Hippocampal formation (tissue), 2 donors: ENCODE results near the gene DHX29.

ENCODE experiments used
- DNase-seq, 2 donors: peaks; one replicate each; lab custom pipeline; 2025; lab: John Stamatoyannopoulos, UW

Gene DHX29

DNA sequence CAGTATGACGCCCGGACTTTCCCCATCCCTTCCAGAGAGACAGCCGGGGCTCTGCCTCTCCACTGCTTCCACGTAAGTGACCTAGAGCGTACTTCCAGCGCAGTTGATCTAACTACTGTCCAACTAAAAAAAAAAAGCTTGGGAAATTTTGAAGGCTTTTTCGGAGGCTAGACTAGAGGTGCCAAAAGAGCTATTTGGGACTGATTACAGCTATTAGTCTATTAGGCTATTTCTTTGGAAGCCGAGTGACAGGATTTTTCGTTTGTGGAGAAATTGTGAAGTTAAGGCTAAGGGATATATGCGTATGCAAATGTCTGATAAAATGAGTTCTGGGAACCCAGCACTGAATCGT, 75.6 kb downstream of the DHX29 start:
- DNase-seq, result no peak

DNA sequence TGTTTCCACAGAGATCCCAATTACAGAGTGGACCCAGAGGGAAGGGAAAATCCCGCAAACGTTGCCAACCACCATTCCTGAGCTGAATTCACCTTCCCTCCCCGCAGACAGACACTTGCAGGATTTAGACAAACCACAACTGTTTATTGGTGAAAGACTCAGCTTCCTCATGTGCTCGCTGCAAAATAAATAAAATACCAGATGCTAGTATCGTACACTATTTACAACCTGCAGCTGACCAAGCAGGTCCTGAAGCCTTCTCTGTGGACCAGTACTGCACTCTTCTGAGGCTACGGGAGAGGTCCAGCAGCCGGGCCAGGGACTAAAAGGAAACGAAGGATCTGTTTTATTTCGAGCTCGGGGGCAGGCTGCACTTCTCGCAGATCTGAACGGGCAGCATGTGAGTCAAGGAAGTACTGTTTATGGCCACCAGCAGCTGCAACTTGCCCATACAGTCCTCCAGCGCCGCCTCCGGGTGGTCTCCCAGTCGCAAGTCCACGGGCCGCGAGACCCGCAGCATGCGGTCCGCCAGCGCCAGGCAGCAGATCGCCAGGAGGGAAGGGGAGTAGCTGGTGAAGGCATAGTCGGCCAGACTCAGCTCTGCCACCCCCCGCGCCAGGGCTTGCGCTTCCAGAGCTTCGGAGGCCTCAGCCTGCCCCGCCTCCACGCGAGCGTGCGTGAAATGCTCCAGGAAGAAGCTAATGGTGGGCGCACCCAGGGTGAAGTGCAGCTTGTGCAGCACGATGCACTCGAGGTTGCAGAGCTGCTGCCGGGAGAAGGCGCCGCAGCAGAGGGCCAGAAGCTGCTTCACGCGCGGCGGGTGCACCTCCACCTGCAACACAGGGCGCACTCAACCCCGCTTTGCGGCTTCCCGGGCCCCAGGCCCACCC, 76.2 kb downstream of the DHX29 start:
- no peak for DNase-seq

DNA sequence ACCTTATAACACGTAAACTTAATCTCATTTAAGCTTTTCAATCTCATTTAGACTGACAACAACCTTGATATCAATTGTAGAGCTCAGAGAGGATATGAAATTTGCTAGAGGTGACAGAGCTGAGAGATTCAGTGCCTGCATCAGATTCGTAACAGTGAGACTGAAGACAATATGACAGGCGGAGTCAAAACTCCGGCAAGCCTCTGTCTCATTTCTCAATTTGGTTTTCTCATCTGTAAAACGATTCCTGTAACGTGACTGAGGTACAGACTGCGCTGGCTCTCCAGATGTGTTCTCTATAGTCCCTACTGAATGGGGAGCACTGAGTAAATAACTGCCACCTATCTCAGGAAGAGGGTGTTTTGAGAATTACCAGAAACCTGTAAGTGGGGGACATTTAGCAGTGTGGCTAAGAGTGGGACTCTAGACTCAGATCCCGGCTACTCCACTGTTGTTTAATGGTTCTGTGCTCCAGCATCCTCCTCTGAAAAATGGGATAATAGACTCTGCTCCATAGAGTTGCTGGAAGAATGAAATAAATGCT, 77.3 kb downstream of the DHX29 start:
- DNase-seq, result no peak

DNA sequence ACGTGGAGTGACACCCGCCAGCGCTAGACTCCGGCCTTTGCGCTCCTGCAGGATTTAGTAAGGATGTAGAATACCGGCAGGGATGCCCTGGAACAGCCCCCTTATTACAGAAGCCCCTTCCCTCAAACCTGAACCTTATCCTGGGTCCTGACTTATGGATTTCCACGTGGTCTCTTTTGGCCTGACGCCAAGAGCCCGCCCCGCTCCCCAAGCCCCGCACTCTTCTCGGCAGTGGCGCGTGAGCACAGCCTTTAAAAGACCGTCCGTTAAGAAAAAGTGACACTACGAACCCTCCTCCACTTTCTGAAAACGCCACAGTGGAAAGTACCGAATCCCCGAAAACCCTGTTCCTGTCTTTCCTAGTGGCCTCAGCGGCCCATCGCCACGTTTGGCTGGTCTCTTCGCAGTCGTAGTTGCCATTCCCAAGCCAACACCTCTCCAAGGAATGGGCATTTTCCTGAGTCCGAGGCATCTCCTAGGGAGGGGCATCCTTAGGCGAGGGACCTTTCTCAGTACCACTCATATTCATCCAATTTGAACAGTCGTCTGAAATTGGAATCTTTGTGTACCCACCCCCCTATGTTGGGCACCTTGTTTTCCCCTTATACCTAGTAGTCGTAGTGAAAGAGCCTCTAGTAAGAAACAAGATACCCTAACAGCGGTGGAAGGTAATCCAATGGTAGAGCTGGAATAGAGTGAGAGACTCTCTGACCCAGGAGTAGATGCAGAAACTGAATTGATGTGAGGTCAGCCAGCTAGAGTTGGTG, 79.6 kb downstream of the DHX29 start:
- DNase-seq, result no peak

DNA sequence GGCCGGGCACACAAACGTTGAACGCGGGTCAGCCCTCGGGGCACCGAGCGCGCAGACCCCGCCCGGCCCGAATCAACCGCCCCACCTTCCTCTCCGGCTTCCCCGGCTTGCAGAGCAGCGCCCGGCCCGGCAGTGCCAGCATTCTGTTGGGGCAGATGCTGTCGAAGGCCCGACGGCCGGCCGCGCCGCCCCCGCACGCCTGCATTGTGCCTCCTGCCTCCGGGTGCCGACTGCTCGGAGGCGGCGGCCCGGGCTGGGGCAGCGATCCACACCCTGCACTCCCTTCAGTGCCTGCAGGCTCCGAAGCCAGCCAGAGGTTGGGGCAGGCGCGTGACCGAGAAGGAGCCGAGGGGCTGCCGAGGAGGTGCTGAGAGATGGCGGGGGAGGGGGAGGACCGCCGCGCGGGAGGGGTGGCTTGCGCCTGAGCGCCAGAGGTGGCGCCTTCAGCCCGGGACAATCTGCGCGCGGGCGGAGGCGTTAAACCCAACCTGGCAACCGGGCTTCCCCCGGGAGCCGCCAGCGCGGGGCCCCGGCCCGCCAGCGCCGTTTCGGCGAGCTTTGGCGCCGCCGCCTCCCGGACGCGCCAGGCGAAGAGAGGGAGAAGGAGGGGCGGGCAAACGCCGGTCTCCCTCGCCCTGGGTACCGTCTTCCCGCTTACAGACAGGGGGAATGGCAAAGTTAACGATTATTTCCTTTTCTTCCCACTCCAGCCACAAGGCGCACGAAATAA, 80.4 kb downstream of the DHX29 start, which contains the start of gene MCIDAS:
TSS of gene MCIDAS (minus strand) at position 382 of the 730 bp plus-strand sequence. CDS start at position 205, 177 bp downstream.
- no peak for DNase-seq

DNA sequence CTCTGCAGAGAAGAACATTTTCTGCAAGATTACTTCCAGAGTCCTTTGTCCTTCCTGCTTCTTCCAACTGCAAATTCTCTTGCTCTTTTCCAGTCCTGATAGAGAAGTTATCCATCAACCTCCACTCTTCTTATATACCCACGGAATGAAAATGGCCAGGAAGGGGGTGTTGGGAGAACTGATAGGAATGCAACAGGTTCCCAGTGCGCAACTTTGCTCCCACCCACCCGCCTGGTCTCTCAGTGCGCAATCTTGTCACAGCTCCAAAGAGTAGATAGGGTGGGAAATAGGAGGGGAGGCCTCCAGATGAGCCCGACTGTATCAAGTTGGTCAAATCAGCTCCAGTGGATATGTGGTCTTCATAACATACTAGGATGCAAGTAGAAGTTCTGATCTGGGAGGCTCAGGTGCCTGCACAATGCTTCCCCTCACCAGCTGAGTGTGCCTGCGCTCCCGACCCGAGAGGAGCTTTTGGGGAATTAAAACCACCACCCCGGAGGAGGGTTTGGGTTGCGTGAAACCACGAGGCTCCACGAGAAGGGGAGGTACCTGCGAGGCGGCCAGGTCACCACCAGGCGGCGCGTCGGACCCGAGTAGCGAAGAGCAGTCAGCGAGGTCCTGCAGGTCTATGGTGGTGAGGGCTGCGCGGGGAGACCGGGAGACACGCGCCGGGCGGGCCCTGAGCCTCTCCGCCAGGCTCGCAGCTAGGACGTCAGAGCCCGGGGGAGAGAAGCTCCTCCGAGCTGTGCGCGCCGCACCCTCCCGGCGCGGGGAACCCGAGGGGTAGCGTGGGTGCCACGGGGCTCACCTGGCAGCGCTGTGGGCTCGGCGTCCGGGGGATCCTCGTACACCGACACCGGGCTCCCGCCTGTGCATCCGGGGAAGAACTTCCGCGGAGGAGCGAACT, 81.2 kb downstream of the DHX29 start:
- no peak for DNase-seq

DNA sequence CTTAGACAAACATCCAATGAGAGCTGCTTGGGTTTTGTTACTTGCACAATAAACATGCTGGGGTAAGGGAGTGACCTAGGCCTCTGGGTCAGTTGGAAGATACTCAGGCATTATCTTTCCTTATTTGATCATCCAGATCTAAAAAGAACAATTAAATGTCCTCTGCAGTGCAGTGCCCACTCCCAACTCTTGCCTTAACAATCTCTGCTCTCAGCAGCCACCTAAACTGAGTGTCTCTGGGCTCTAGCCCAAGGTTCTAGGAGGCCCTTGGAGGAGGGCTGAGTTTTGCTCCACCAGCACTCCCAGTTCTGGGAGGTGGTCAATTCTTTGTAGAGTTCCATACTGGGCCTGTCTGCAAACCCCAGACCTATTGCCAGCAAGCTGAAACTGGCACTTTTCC, 82.1 kb downstream of the DHX29 start:
- DNase-seq, result no peak

DNA sequence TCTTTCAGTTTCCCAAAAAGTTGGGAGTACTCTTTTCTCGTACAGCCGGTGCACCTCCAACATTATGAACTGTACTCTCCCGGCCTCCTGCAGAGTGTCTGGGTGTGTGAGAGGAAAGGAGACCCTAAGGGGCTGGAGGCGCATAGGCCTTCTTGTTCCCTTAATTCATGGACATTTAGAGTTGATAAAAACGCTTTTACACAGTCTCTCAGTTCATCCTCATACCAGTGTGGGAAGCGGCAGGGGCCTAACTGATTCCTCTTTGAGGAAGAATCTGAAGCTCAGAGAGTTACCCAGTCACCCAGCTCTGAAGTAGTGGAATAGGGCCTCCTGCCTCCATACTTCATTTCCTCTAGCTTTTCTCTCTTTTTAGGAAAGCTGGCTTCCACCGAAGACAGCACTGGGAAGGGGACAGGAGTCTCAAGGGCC, 83.7 kb downstream of the DHX29 start:
- no peak for DNase-seq

DNA sequence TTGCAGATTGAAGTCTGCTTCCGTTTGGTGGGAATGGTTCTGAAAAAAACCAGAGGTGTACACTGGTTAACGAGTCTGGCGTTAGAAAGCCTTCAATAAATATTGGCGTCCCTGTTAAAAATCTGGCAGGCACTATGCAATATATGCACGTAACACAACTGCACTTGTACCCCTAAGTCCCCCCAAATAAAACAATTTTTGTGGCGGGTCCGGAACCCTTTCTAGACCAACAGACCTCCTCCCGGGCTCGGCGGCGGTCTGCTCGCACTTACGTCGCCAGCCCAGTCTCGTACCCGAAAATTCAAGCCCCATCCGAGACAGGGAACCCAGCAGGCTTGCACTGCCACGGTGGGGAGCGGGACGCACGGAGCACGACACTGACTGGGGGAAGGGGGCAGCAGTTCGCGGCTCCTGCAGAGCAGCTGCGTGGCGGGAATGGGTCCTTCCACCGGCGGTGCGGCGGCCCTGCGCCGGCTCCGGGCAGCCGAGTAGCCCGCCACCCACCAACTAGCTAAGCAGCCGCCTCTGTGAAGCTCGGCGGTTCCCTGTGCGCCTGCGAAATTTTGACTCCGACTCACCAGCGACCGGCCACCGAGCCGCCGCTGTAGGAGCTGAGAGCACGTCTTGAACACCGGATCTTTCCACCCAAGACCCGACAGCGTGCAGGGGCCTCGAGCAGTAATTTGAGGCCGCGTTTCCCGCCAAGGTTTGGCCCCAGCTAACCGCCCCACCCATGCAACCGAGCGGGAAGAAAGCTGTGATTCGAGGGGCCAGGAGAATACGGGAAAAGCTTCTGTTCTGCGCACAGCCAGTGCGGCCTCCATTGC, 84.3 kb downstream of the DHX29 start:
- DNase-seq, result no peak

DNA sequence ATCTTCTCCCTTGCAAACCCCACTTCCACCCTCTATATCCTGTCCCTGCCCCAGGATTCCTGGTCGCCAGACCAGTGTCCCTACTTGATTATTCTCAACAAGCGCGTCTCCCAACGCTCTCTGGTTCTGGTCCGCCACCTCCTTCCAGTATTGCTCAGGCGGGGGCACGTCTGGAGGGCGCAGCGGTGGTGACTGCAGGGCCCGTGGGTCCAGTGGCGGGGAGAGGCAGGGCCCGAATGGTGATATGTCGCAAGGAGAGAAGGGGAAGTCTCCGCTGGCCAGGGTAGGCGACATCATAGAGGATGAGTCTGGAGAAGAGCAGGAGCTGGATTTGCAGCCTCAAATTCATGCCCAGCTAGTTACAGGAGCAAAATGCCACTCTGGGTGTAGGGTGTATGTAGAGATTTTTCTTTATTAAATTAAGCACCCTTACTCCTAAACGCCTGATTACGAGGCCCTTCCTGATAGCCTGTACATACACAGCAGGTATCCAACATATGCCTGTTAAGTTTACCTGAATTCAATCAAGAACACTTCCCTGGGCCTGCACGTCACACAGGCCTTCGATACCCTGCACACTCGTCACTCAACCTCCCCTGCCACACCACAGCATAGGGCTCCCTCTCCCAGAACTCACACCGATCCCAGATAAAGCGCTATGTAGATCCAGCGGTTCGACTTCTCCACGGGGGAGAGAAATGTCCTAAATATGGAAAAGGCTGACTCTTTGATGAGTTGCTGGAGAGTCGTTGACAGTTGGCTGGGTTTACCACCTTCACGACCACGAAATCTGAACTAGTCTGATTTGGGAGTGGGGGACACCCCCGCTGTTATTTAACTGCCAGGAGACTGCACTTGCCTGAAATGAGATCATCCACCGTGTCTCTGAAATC, 85.2 kb downstream of the DHX29 start:
- no peak for DNase-seq

DNA sequence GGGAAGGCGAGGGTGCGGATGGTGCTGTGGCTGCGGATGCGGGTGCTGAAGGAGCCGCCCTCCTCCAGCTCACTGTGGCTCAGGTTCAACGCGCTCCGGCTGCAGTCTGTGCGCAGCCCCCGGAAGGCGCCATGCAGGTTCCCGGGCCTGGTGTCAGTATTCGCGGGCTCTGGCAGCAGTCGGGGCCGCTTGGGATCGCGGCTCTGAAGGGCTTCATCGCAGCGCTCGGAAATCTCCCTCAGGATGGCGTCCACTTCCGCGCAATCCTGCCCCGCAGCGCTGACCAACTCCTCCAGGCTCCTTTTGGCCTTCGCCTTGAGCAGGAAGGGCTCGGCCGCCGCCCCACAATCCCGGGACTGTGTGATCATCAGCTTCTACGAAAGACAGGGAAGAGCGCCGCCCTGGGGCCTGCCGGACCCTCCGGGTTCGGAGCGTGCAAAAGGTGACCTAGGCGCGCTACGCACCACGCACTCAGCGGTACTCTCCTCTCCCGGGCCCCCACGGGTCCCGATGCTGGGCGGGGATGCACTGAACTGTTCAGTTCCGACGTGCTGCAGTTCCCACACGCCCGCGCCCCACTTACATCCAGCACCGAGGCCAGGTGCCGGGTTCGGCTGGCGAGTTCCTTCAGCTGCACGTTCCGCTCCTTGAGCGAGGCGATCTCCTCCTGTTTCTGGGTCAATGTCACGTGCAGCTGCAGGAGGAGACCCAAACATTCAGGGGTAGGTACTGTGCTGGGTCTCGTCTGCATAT, 86.9 kb downstream of the DHX29 start:
- no peak for DNase-seq

DNA sequence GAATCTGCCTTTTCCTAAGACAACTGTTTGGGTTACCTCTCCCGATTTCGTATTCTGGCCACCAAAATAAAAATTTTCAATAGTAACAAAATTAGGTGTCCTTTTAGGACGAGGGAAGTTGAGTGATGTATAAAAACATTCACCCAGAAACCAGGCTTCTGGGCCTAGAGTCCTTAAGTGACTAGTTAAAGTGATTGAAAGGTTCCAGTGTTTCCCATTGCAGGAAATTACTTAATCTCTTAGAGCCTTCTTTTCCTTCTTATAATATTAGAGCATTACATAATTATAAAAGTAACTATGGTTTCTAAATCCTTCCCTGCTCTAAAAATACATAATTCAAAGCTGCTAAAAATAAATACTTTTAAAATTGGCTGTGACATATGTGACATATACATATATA, 87.7 kb downstream of the DHX29 start:
- no peak for DNase-seq

DNA sequence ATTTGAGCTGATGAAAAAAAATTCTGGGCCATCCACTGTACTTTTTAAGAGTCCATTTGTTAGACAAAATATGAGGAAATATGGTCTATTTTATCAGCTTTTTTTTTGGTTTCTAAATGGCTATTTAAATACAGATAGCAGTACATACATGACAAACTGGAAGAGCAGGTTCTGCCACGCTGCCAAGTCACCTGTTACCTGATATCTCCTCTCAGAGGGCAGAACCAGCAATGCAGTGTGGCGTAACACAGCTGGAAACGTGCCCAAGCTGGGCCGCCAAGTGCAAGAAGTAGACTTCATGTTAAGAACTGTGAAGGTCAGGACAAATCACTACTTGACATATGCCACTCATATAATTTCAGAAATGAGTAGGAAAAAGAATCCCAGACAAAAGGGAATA, 88.5 kb downstream of the DHX29 start:
- DNase-seq, result no peak

DNA sequence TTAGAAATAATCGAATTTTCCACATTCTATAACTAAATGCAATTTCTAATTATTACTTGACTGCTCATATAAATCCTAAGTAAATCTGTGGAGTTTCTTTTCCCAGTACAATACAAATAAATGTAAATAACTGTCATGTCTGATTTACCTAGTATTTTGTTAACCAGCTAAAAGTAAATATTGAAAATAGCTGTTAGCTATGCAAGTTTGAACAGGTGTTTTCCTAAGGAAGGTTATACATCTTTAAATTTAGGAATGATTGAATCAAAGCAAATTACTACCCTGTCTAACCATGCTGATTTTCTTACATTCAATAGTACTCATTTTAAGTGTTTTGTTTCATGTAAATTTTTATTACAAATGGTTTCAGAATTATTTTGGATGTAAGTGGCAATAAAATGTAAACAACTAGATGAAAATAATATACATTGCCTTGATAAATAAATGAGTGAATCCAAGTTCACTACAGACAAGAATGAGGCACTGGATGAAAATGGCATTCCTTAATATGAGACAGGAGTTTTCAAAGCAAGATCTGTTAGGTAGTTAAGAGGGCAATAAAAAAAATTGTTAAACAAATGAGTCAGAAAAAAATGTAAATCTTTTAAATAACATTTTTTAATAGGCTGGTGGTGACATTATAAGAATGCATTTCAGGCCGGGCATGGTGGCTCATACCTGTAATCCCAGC, 96.2 kb downstream of the DHX29 start:
- no peak for DNase-seq
